ENCODE measurements around the gene SEMA4B. TPM values are rescaled to one million over a fixed set of nuclear protein-coding genes. Genes with fewer than 3 reads are reported as not detected.

Gene SEMA4B
- total RNA-seq, 1 experiment from 2014 or later, result 50.2 TPM

- TF ChIP-seq STAT6 (CRISPR knock-in tag; conservative IDR thresholded peaks at IDR 0.05; ENCODE audit: low read depth) (no peak), SOX15 (CRISPR knock-in tag; IDR thresholded peaks at IDR 0.05) (no peak), HMGA2 (CRISPR knock-in tag; IDR thresholded peaks at IDR 0.05) (no peak), ZNF219 (CRISPR knock-in tag; IDR thresholded peaks at IDR 0.05; ENCODE audit: borderline replicate concordance) (no peak)
Observed at GRCh38 chr15:90202929-90203328, 1.8 kb downstream of the SEMA4B start (continued).

GRCh38 chr15:90203473-90203872, 2.3 kb downstream of the SEMA4B start:
- Mint-ChIP-seq H3K4me3 (no peak overlapping the region; the same call in 1 of the 2 replicates), H3K4me1 (peaks cover 20% of the 10 kb centered on the region), H3K36me3 (peaks cover 8% of the 10 kb centered on the region; the same call in 1 of the 2 replicates), H3K27ac (no peak overlapping the region), H3K9me3 (no peaks in the 10 kb centered on the region), H3K27me3 (ENCODE audit: low read depth) (no peaks in the 10 kb centered on the region; the same call in 1 of the 2 replicates)
- CTCF ChIA-PET, result interaction anchor here (2.9 to 5.1 kb wide), 3 partner anchors 11 to 61 kb away, joined by 24 to 62 read pairs (median 40); no protein-coding TSS in a partner anchor
- ATAC-seq, result no peak
- no peak for DNase-seq (ENCODE audit: low spot score)
- TF ChIP-seq MXD4 (CRISPR knock-in tag; IDR thresholded peaks at IDR 0.05; ENCODE audit: borderline replicate concordance), result no peak
- TF ChIP-seq NFYB (CRISPR knock-in tag; conservative IDR thresholded peaks at IDR 0.05; ENCODE audit: low read depth), result no peak
- POLR2A ChIA-PET, result no interaction called here

- CTCF ChIA-PET, result interaction anchor here (0.6 to 5.1 kb wide), 5 partner anchors 11 to 47 kb away, joined by 3 to 62 read pairs (median 4); no protein-coding TSS in a partner anchor
- POLR2A ChIA-PET, result no interaction called here
- peaks cover 10% of the 10 kb centered on the region; the same call in 1 of the 2 replicates for H3K36me3 Mint-ChIP-seq
- no peaks in the 10 kb centered on the region for H3K9me3 Mint-ChIP-seq
- H3K4me3 Mint-ChIP-seq, result no peak overlapping the region; the same call in 1 of the 2 replicates
- DNase-seq (ENCODE audit: low spot score) (no peak), ATAC-seq (no peak)
- H3K27me3 Mint-ChIP-seq (ENCODE audit: low read depth), result no peaks in the 10 kb centered on the region; the same call in 1 of the 2 replicates
- TF ChIP-seq CDX4 (CRISPR knock-in tag; IDR thresholded peaks at IDR 0.05; ENCODE audit: borderline replicate concordance), result no peak
- no peak for TF ChIP-seq FOXP1 (CRISPR knock-in tag; IDR thresholded peaks at IDR 0.05; ENCODE audit: borderline replicate concordance)
- no peak for TF ChIP-seq NFATC4 (CRISPR knock-in tag; IDR thresholded peaks at IDR 0.05)
- no peak for TF ChIP-seq E2F5 (CRISPR knock-in tag; IDR thresholded peaks at IDR 0.05)
- no peak for TF ChIP-seq NFYB (CRISPR knock-in tag; conservative IDR thresholded peaks at IDR 0.05; ENCODE audit: low read depth)
- no peak for TF ChIP-seq SP1 (CRISPR knock-in tag; conservative IDR thresholded peaks at IDR 0.05)
- TF ChIP-seq ZNF317 (CRISPR knock-in tag; IDR thresholded peaks at IDR 0.05; ENCODE audit: borderline replicate concordance, low read depth), result no peak
- no peak for TF ChIP-seq ZMAT4 (CRISPR knock-in tag; IDR thresholded peaks at IDR 0.05)
- no peak overlapping the region for H3K27ac Mint-ChIP-seq
- H3K4me1 Mint-ChIP-seq, result peaks cover 20% of the 10 kb centered on the region
Observed at GRCh38 chr15:90203922-90204321, 2.8 kb downstream of the SEMA4B start.

- Mint-ChIP-seq H3K4me1 (peaks cover 15% of the 10 kb centered on the region), H3K4me3 (no peak overlapping the region), H3K36me3 (peaks cover 12% of the 10 kb centered on the region; the same call in 1 of the 2 replicates), H3K9me3 (no peaks in the 10 kb centered on the region), H3K27me3 (ENCODE audit: low read depth) (no peaks in the 10 kb centered on the region), H3K27ac (peak overlapping the region; percentile 72; the same call in 1 of the 2 replicates)
- ATAC-seq (no peak), DNase-seq (ENCODE audit: low spot score) (no peak)
- POLR2A ChIA-PET, result interaction anchor here (0.6 kb wide), 1 partner anchor 9 kb away, joined by 4 read pairs; no protein-coding TSS in a partner anchor
- CTCF ChIA-PET, result interaction anchor here (0.9 to 1.6 kb wide), 6 partner anchors 9 to 103 kb away, joined by 3 to 10 read pairs (median 3); partner anchors contain the start of gene IDH2
- no peak for TF ChIP-seq NFYB (CRISPR knock-in tag; conservative IDR thresholded peaks at IDR 0.05; ENCODE audit: low read depth)
- no peak for TF ChIP-seq GABPB1 (CRISPR knock-in tag; IDR thresholded peaks at IDR 0.05)
- no peak for TF ChIP-seq TEAD1 (CRISPR knock-in tag; IDR thresholded peaks at IDR 0.05)
- TF ChIP-seq ZNF416 (CRISPR knock-in tag; IDR thresholded peaks at IDR 0.05), result no peak
- no peak for TF ChIP-seq CREM (CRISPR knock-in tag; IDR thresholded peaks at IDR 0.05)
- no peak for TF ChIP-seq FOXP1 (CRISPR knock-in tag; IDR thresholded peaks at IDR 0.05; ENCODE audit: borderline replicate concordance)
- no peak for TF ChIP-seq ATF3 (CRISPR knock-in tag; conservative IDR thresholded peaks at IDR 0.05)
- TF ChIP-seq USF2 (CRISPR knock-in tag; IDR thresholded peaks at IDR 0.05), result no peak
- TF ChIP-seq ZNF425 (CRISPR knock-in tag; conservative IDR thresholded peaks at IDR 0.05), result no peak
Observed at GRCh38 chr15:90205050-90205848, 4.1 kb downstream of the SEMA4B start.

Measured in WTC11 (cell line).